Loucy (cell line): ENCODE results near the gene ZC3HAV1L.

Experiments
- H2AFZ ChIP-seq: fragments of 200-600 bp; sonication (generic); 2 replicates; pipeline ENCODE4 v1.6.0; 2016; ENCODE audit warnings: antibody characterized with exemption, mild to moderate bottlenecking, low read length, moderate library complexity
- H3F3A ChIP-seq: fragments of 200-600 bp; 2 replicates; pipeline ENCODE4 v1.6.0; 2016; ENCODE audit warnings: antibody characterized with exemption, low read depth, mild to moderate bottlenecking
- H3K27me3 ChIP-seq: fragments of 200-600 bp; sonication (generic); 2 replicates; pipeline ENCODE4 v1.6.1; 2014; ENCODE audit warnings: low read length, mild to moderate bottlenecking; ENCODE audit not compliant: insufficient read depth, poor library complexity, severe bottlenecking
- H3K36me3 ChIP-seq: fragments of 200-600 bp; sonication (generic); 2 replicates; pipeline ENCODE4 v1.6.1; 2016; ENCODE audit warnings: low read length; ENCODE audit not compliant: insufficient read depth
- H3K4me1 ChIP-seq: fragments of 200-600 bp; sonication (generic); 2 replicates; pipeline ENCODE4 v1.5.1; 2014; ENCODE audit warnings: low read length, mild to moderate bottlenecking; ENCODE audit not compliant: insufficient read depth, poor library complexity, severe bottlenecking
- H3K4me2 ChIP-seq: fragments of 200-600 bp; sonication (generic); 2 replicates; pipeline ENCODE4 v1.6.0; 2014; ENCODE audit warnings: antibody characterized with exemption, low read length, low read depth, mild to moderate bottlenecking; ENCODE audit not compliant: poor library complexity, severe bottlenecking
- H3K4me3 ChIP-seq: fragments of 200-600 bp; sonication (generic); 2 replicates; pipeline ENCODE4 v1.5.1; 2014; ENCODE audit warnings: low read length, mild to moderate bottlenecking, mixed read lengths; ENCODE audit not compliant: poor library complexity, severe bottlenecking
- H3K79me2 ChIP-seq: fragments of 200-600 bp; sonication (generic); 2 replicates; pipeline ENCODE4 v1.6.1; 2014; ENCODE audit warnings: low read length; ENCODE audit not compliant: insufficient read depth
- H3K9ac ChIP-seq: fragments of 200-600 bp; sonication (generic); 2 replicates; pipeline ENCODE4 v1.6.0; 2014; ENCODE audit warnings: mild to moderate bottlenecking, low read depth, low read length, moderate library complexity; ENCODE audit not compliant: poor library complexity, severe bottlenecking
- H3K9me2 ChIP-seq: fragments of 200-600 bp; sonication (generic); replicated peaks from 2 replicates; pipeline ENCODE4 v1.6.1; 2016; ENCODE audit warnings: low read depth, low read length, mixed read lengths
- H3K9me3 ChIP-seq: fragments of 200-600 bp; sonication (generic); 2 replicates; pipeline ENCODE4 v1.6.1; 2014; ENCODE audit warnings: mild to moderate bottlenecking, antibody characterized with exemption, low read length, low read depth; ENCODE audit not compliant: insufficient read depth
- H4K20me1 ChIP-seq: fragments of 200-600 bp; sonication (generic); 2 replicates; pipeline ENCODE4 v1.6.0; 2014; ENCODE audit warnings: antibody characterized with exemption, low read length, mild to moderate bottlenecking; ENCODE audit not compliant: insufficient read depth, poor library complexity, severe bottlenecking
- EZH2phosphoT487 ChIP-seq: fragments of 200-600 bp; IDR thresholded peaks from 2 replicates; pipeline ENCODE4 v1.6.1; 2018; ENCODE audit warnings: antibody characterized with exemption, mild to moderate bottlenecking, moderate library complexity, borderline replicate concordance
- TF ChIP-seq, protein P1 (sequence below): fragments of 200-600 bp; sonication (generic); conservative IDR thresholded peaks from 2 replicates; pipeline ENCODE4 v1.5.1; 2014; ENCODE audit warnings: mild to moderate bottlenecking, antibody characterized with exemption, low read length

The ZC3HAV1L gene

DNA sequence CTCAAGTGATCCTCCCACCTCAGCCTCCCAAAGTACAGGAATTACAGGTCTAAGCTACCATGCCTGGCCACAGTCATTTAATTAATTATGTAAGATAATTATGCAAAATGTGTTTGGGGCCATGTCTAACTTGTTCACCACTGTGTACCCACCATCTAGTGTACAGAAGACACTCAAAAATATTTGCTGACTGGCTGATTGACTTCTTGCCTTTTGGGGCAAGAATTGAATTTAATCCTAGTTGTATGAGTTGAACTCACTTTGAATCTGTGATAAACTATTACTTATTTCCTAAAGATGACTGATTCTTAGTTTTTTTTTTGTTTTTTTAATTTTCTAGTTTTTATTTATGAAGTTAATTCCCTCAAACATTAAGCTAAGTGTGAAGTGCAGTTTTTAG lies 15.8 kb upstream of the ZC3HAV1L start:
- no peak for TF ChIP-seq EZH2phosphoT487
- TF ChIP-seq, protein P1, sequence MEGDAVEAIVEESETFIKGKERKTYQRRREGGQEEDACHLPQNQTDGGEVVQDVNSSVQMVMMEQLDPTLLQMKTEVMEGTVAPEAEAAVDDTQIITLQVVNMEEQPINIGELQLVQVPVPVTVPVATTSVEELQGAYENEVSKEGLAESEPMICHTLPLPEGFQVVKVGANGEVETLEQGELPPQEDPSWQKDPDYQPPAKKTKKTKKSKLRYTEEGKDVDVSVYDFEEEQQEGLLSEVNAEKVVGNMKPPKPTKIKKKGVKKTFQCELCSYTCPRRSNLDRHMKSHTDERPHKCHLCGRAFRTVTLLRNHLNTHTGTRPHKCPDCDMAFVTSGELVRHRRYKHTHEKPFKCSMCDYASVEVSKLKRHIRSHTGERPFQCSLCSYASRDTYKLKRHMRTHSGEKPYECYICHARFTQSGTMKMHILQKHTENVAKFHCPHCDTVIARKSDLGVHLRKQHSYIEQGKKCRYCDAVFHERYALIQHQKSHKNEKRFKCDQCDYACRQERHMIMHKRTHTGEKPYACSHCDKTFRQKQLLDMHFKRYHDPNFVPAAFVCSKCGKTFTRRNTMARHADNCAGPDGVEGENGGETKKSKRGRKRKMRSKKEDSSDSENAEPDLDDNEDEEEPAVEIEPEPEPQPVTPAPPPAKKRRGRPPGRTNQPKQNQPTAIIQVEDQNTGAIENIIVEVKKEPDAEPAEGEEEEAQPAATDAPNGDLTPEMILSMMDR = no peak
- Histone ChIP-seq H3K9ac (no peak overlapping the region), H3K27me3 (no peaks in the 10 kb centered on the region), H3K4me2 (no peak overlapping the region), H3F3A (no peaks in the 10 kb centered on the region), H2AFZ (no peak overlapping the region), H3K9me3 (no peaks in the 10 kb centered on the region), H3K4me1 (no peaks in the 10 kb centered on the region), H3K79me2 (no peaks in the 10 kb centered on the region; the same call in 1 of the 2 replicates), H4K20me1 (peaks cover 3% of the 10 kb centered on the region), H3K9me2 (no peaks in the 10 kb centered on the region), H3K4me3 (no peak overlapping the region), H3K36me3 (peaks cover 94% of the 10 kb centered on the region)

DNA sequence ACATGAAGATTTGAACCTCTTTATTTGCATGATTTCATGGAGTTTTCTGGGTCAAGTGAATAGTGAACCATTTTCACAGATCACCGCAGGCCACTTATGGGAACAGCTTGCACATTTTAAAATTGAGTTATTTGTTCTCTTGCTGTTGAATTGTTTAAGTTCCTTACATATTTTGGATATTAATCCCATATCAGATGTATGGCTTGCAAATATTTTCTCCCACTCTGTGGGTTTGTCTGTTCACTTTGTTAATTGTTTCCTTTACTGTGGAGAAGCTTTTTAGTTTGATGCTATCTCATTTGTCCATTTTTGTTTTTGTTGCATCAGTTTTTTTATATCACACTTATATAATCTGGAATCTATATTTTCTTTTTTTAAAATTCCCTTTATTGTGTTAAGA lies 14.1 kb upstream of the ZC3HAV1L start:
- H2AFZ ChIP-seq = no peak overlapping the region
- peaks cover 7% of the 10 kb centered on the region for H3F3A ChIP-seq
- no peaks in the 10 kb centered on the region for H3K9me3 ChIP-seq
- H4K20me1 ChIP-seq = peaks cover 6% of the 10 kb centered on the region
- TF ChIP-seq, protein P1 = no peak
- no peaks in the 10 kb centered on the region for H3K9me2 ChIP-seq
- H3K9ac ChIP-seq = no peak overlapping the region
- H3K36me3 ChIP-seq = peaks cover 89% of the 10 kb centered on the region
- H3K4me3 ChIP-seq = no peak overlapping the region
- H3K79me2 ChIP-seq = no peaks in the 10 kb centered on the region; the same call in 1 of the 2 replicates
- H3K27me3 ChIP-seq = no peaks in the 10 kb centered on the region
- H3K4me1 ChIP-seq = peaks cover 11% of the 10 kb centered on the region
- no peak overlapping the region for H3K4me2 ChIP-seq

DNA sequence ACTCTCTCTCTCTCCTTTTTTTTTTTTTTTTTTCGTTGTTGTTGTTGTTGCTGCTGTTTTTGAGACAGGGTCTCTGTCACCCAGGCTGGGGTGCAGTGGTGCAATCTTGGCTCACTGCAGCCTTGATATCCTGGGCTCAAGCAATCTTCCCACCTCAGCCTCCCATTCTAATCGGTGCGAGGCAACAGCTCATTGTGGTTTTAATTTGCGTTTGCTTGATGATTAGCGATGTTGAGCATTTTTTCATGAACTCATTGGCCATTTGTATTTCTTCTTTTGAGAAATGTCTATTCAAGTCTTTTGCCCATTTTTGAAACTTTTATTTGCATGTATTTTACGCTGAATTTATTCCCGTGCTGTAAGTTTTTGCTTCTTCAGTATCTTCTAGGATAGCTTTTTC lies 13.3 kb upstream of the ZC3HAV1L start:
- TF ChIP-seq EZH2phosphoT487 = no peak
- TF ChIP-seq, protein P1 = no peak
- no peaks in the 10 kb centered on the region for H3K27me3 ChIP-seq
- H3K79me2 ChIP-seq = no peaks in the 10 kb centered on the region; the same call in 1 of the 2 replicates
- peaks cover 19% of the 10 kb centered on the region for H3K4me1 ChIP-seq
- H3K4me3 ChIP-seq = no peak overlapping the region
- peaks cover 14% of the 10 kb centered on the region for H4K20me1 ChIP-seq
- H3K9me3 ChIP-seq = no peaks in the 10 kb centered on the region
- H3K9me2 ChIP-seq = no peaks in the 10 kb centered on the region
- H2AFZ ChIP-seq = no peak overlapping the region
- no peak overlapping the region for H3K4me2 ChIP-seq
- H3K9ac ChIP-seq = no peak overlapping the region
- peaks cover 11% of the 10 kb centered on the region for H3F3A ChIP-seq
- H3K36me3 ChIP-seq = peaks cover 80% of the 10 kb centered on the region
